ENCODE data around the gene TRAPPC3L.

TRAPPC3L gene

DNA sequence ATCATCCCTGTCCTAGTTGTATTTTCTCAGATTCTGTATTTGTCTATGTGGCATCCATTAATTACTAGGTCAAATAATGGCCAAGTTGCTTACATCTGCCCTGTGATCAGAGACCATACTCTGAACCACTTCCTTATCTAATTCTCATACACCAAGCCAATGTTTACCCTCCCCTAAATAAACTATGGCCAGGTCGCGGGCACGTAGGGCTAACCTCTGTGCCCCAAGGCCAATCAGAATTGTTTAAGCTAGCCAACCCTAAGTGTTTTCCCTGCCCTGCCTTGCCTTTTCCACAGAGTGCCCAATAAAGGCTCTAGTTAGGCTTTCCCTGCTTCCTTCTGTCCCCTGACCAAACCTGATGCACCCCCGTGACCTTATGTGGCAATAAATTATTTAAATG is 5.3 kb upstream of the TRAPPC3L start:
- Histone ChIP-seq H3K9ac (ENCODE audit: low read depth, low read length) (no peak overlapping the region), H3K9me3 (ENCODE audit: insufficient read depth, low read length, severe bottlenecking) (no peaks in the 10 kb centered on the region), H3K27me3 (ENCODE audit: insufficient read depth, low read length, poor library complexity) (peaks cover 15% of the 10 kb centered on the region), H3K27ac (ENCODE audit: low read length) (no peak overlapping the region), H2AFZ (ENCODE audit: low read depth, low read length) (no peak overlapping the region), H3K4me3 (ENCODE audit: low read depth in 1 of 2, low read length in 2 of 2) (no peak overlapping the region), H3K36me3 (ENCODE audit: insufficient read depth, low read length) (no peaks in the 10 kb centered on the region), H4K20me1 (ENCODE audit: insufficient read depth, low read length) (no peaks in the 10 kb centered on the region), H3K4me2 (ENCODE audit: insufficient read depth, low read length) (no peak overlapping the region), H3K79me2 (ENCODE audit: insufficient read depth, low read length) (no peaks in the 10 kb centered on the region), H3K4me1 (ENCODE audit: insufficient read depth, low read length) (no peaks in the 10 kb centered on the region)
- ATAC-seq (ENCODE audit: insufficient read depth, low read depth) (no peak), DNase-seq (no peak)
- TF ChIP-seq, protein P1, sequence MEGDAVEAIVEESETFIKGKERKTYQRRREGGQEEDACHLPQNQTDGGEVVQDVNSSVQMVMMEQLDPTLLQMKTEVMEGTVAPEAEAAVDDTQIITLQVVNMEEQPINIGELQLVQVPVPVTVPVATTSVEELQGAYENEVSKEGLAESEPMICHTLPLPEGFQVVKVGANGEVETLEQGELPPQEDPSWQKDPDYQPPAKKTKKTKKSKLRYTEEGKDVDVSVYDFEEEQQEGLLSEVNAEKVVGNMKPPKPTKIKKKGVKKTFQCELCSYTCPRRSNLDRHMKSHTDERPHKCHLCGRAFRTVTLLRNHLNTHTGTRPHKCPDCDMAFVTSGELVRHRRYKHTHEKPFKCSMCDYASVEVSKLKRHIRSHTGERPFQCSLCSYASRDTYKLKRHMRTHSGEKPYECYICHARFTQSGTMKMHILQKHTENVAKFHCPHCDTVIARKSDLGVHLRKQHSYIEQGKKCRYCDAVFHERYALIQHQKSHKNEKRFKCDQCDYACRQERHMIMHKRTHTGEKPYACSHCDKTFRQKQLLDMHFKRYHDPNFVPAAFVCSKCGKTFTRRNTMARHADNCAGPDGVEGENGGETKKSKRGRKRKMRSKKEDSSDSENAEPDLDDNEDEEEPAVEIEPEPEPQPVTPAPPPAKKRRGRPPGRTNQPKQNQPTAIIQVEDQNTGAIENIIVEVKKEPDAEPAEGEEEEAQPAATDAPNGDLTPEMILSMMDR (IDR thresholded peaks at IDR 0.05; ENCODE audit: borderline replicate concordance, extremely low read depth, low read length, poor library complexity, severe bottlenecking) = no peak
- TF ChIP-seq EZH2 (IDR thresholded peaks at IDR 0.05; ENCODE audit: borderline replicate concordance, low read depth, low read length, severe bottlenecking) = no peak

DNA sequence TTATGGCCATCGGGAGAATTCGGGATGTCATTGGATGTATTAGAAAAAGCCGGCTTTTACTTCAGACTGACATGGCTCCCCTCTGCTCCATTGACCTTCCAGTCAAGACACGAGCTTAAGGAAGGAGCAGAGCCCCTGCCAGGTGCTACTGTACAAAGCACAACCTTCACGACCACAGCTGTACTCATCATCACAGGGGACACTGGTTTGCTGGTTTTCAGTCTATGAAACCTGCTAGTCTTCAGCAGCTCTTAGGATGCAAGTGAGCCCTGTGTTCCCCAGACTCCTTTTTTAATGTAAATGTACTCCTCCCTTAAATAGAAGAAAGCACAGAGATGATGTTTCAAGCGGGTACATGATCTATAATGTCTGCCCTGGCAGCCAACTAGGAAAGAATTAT is 1.9 kb upstream of the TRAPPC3L start:
- Histone ChIP-seq H4K20me1 (ENCODE audit: insufficient read depth, low read length) (no peaks in the 10 kb centered on the region), H3K9ac (ENCODE audit: low read depth, low read length) (no peak overlapping the region), H2AFZ (ENCODE audit: low read depth, low read length) (no peak overlapping the region), H3K9me3 (ENCODE audit: insufficient read depth, low read length, severe bottlenecking) (no peaks in the 10 kb centered on the region), H3K27ac (ENCODE audit: low read length) (no peak overlapping the region), H3K27me3 (ENCODE audit: insufficient read depth, low read length, poor library complexity) (peaks cover 12% of the 10 kb centered on the region), H3K4me3 (ENCODE audit: low read depth in 1 of 2, low read length in 2 of 2) (no peak overlapping the region), H3K4me2 (ENCODE audit: insufficient read depth, low read length) (no peak overlapping the region), H3K4me1 (ENCODE audit: insufficient read depth, low read length) (no peaks in the 10 kb centered on the region), H3K36me3 (ENCODE audit: insufficient read depth, low read length) (no peaks in the 10 kb centered on the region), H3K79me2 (ENCODE audit: insufficient read depth, low read length) (no peaks in the 10 kb centered on the region)
- DNase-seq (no peak), ATAC-seq (ENCODE audit: insufficient read depth, low read depth) (no peak)
- TF ChIP-seq, protein P1 (IDR thresholded peaks at IDR 0.05; ENCODE audit: borderline replicate concordance, extremely low read depth, low read length, poor library complexity, severe bottlenecking) = no peak
- no peak for TF ChIP-seq EZH2 (IDR thresholded peaks at IDR 0.05; ENCODE audit: borderline replicate concordance, low read depth, low read length, severe bottlenecking)

DNA sequence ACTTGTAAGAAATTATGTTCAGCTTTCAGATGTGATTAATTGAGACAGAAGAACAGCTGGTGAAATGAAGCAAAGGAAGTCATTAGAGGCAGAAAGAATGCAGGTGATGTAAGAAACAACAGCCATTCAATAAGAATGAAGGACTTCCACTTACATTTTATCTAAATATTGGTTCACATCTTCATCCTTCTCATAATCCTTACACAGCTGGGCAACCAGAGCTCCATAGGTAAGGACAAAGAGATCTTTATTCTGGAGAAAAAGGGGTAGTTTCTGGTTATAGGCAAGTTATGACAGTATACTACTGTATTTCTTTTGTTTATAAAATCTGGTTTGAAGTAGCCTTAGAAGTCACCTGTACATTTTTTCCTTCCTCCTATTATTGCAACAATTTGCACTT is 2.3 kb downstream of the TRAPPC3L start:
- Histone ChIP-seq H3K36me3 (ENCODE audit: insufficient read depth, low read length) (no peaks in the 10 kb centered on the region), H3K4me1 (ENCODE audit: insufficient read depth, low read length) (no peaks in the 10 kb centered on the region), H2AFZ (ENCODE audit: low read depth, low read length) (no peak overlapping the region), H3K4me3 (ENCODE audit: low read depth in 1 of 2, low read length in 2 of 2) (no peak overlapping the region), H3K4me2 (ENCODE audit: insufficient read depth, low read length) (no peak overlapping the region), H3K79me2 (ENCODE audit: insufficient read depth, low read length) (no peaks in the 10 kb centered on the region), H4K20me1 (ENCODE audit: insufficient read depth, low read length) (no peaks in the 10 kb centered on the region), H3K9ac (ENCODE audit: low read depth, low read length) (no peak overlapping the region), H3K27ac (ENCODE audit: low read length) (no peak overlapping the region), H3K27me3 (ENCODE audit: insufficient read depth, low read length, poor library complexity) (peaks cover 21% of the 10 kb centered on the region), H3K9me3 (ENCODE audit: insufficient read depth, low read length, severe bottlenecking) (no peaks in the 10 kb centered on the region)
- ATAC-seq (ENCODE audit: insufficient read depth, low read depth) = no peak
- no peak for DNase-seq
- TF ChIP-seq EZH2 (IDR thresholded peaks at IDR 0.05; ENCODE audit: borderline replicate concordance, low read depth, low read length, severe bottlenecking) = no peak
- TF ChIP-seq, protein P1 (IDR thresholded peaks at IDR 0.05; ENCODE audit: borderline replicate concordance, extremely low read depth, low read length, poor library complexity, severe bottlenecking) = no peak

DNA sequence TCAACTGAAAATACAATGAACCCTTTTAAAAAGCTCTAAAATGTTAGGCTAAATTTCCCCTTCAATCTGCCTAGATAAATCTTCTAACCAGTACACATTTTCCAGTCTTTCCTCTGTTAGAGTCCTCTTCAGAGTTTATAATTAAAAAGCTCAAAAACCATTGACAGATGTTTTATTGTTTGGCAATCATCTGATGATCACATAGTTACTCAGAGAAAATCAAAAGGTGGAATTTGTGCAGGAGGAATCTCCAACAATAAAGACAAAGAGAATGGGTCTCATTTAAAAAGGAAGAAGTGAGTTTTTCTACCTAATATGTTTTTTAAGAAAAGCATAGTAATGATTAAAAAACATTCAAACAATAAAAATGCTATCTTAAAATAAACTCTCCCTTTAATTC is 3.1 kb downstream of the TRAPPC3L start:
- Histone ChIP-seq H4K20me1 (ENCODE audit: insufficient read depth, low read length) (no peaks in the 10 kb centered on the region), H3K9me3 (ENCODE audit: insufficient read depth, low read length, severe bottlenecking) (no peaks in the 10 kb centered on the region), H3K4me3 (ENCODE audit: low read depth in 1 of 2, low read length in 2 of 2) (no peak overlapping the region), H3K27ac (ENCODE audit: low read length) (no peak overlapping the region), H3K79me2 (ENCODE audit: insufficient read depth, low read length) (no peaks in the 10 kb centered on the region), H2AFZ (ENCODE audit: low read depth, low read length) (no peak overlapping the region), H3K36me3 (ENCODE audit: insufficient read depth, low read length) (no peaks in the 10 kb centered on the region), H3K9ac (ENCODE audit: low read depth, low read length) (no peak overlapping the region), H3K27me3 (ENCODE audit: insufficient read depth, low read length, poor library complexity) (peaks cover 21% of the 10 kb centered on the region), H3K4me1 (ENCODE audit: insufficient read depth, low read length) (no peaks in the 10 kb centered on the region), H3K4me2 (ENCODE audit: insufficient read depth, low read length) (no peak overlapping the region)
- ATAC-seq (ENCODE audit: insufficient read depth, low read depth) = no peak
- no peak for TF ChIP-seq EZH2 (IDR thresholded peaks at IDR 0.05; ENCODE audit: borderline replicate concordance, low read depth, low read length, severe bottlenecking)
- TF ChIP-seq, protein P1 (IDR thresholded peaks at IDR 0.05; ENCODE audit: borderline replicate concordance, extremely low read depth, low read length, poor library complexity, severe bottlenecking) = no peak
- no peak for DNase-seq
